NCI-H2227 (cell line): ENCODE measurements around the gene PSMC3.

Source experiments
- DNase-seq: peaks from one replicate; lab custom pipeline; 2025; ENCODE audit not compliant: unreplicated experiment; lab: John Stamatoyannopoulos, UW

The PSMC3 gene

DNA sequence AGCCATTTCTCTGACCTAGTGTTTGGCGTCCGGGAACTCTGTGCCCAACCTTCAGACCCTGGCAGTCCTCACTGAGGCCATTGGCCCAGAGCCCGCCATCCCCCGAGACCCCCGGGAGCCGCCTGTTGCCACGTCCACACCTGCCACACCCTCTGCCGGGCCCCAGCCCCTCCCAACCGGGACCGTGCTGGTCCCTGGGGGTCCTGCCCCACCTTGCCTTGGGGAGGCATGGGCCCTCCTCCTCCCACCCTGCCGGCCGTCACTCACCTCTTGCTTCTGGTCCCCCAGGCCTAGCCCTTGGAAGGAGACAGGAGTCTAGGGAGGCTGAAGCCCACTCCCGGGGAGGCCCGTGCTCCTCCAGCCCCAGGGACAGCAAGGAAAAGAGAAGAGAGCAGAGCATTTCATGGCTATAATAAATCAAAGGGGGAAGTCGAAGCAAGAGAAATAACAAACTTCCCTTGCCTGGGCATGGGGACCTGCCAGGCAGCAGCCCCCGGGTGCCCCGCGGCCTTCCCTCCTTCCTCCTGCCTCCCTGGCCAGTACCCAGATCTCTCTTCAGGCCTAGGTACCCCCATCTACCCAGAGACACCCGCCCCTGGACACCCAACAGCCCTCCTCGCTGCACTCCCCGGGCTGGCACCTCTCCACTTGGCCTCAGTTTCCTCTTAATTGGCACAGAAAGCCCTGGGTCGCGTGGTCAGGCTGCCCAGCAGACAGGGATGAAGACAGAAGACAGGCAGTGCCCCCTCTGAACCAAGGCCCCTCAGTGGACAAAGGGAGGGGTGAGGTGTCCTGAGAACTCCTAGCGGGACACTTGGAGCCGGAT, 30.8 kb downstream of the PSMC3 start:
- DNase-seq: no peak

- no peak for DNase-seq
Observed at GRCh38 chr11:47394322-47395222, 31.7 kb downstream of the PSMC3 start.

- DNase-seq: no peak
Observed at GRCh38 chr11:47394050-47394321, 32.3 kb downstream of the PSMC3 start.

DNA sequence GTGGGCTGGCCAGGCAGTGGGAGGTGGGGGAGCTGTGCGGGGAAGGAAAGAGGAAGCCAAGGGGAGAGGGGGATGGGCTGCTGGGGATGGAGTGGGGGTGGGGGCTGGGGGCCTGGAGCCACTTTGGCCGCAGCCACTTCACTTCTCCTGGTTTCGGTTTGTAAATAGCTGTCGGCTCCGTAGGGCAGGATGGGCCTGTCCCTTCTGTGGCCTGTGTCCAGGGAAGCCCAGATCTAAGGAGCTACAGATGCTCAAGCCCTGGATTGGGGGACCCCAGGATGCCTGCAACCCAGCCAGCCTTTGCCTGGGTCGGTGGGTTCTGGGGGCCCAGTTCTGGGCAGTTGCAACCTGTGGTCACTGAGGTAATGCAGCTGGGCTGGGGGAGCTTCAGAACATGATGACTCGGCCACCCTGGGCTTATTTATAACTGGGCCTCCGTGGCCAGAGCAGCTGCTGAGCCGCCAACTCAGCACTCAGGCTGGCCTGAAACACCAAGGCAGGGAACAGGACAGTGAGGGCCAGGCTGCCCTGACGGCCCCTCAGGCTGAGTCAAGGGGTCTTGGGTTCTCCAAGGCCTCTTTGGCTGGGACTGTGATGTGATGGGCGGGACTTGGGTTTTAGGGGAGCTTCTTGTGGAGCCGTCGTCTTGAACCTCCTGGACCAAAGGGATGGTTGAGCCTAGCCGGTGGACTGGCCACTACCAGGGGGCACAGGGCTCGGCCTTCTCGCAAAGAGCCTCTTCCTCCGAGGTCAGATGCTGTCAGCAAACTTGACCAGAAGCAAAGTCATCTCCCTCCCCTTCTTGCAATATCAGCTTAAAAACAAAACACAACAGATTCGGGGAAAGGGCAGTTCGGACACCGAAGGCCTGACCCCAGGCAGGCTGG, 32.8 kb downstream of the PSMC3 start:
- no peak for DNase-seq

DNA sequence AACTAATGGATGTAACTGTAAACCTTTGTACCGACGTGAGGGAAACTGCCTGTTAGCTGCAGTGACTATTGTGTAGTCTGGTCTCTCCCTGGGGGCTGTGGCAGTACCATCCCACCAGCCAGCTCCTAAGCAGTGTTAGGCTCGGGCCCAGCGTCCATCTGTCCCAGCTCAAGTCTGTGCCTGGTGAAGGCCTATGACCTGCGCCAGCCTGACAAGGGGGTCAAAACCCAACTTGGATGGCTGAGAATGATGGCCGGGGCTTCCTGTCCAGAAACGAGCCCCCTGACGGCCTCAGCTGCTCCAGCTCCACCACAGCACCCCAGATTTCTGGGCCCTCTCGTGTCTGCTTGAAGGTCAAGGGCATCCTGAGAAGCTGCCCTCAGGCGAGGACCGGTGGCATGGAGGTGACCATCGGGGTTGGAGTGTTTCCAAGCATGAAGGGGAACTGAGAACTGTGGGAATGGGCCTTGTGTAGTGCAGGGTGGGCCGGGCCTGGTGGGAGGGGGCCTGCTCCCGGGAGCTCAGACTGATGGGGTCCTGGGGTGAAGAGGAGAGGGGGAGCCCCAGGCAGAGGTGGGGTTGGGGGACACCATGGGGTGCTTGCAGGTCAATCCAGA, 33.6 kb downstream of the PSMC3 start:
- no peak for DNase-seq

- no peak for DNase-seq
Observed at GRCh38 chr11:47391711-47392432, 34.4 kb downstream of the PSMC3 start.

GRCh38 chr11:47391077-47391583, 35.1 kb downstream of the PSMC3 start:
- DNase-seq: no peak

DNA sequence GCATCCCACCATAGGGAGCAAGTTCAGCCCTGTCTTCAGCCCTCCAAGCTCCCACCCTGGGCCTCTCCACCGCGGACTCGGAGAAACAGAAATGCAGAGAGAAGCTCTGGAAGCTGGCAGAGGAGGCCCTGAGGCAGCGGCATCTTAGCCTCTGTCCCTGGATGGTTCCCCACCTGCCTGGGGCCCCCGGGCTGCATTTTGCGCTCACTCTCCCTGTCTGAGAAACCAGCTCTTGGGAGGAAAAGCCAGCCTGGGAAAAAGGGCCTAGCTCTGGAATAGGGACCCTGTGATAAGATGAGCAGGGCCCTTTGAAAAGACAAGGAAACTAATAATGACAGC, 35.8 kb downstream of the PSMC3 start:
- no peak for DNase-seq

- DNase-seq: no peak
Observed at GRCh38 chr11:47389577-47390421, 36.4 kb downstream of the PSMC3 start.

DNA sequence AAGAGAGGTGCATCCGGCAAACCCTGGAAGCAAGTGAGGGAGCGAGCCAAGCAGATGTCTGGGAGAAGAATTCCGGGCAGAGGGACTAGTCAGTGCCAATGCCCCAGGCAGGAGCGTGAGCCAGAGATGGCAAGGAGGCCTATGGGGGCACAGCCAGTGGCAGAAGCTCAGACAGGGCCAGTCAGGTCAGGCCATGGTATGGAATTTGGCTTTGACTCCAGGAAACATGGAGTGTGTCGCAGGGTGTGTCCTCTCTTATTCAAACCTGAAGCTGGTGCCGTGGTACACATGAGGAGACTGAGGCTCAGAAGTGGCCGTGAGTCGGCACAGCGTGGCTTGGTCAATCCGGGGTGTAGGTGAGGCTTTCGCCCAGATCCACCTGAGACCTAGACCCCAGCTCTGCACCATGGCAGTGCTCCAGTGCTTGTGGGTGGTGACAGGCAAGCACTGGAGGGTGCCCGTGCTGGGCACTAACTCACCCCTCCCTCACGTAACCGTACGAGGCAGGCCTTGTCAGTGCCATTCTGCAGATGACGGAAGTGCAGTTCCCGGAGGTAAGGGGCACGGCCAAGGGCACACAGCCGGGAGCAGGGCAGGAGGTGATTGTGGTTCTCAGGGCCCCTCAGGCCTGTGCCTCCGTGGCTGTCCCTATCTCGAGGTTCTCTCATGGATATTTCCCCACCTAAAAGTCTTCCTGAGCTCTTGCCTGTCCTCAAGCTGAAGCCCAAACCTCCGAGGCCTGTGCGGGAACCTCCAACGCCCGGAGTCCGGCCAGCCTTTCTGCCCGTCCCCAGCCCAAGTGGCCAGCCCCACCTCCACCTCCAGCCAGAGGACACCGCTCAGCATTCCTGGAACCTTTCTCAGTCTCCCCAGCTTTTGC, 37.3 kb downstream of the PSMC3 start:
- no peak for DNase-seq

GRCh38 chr11:47387944-47388696, 38.1 kb downstream of the PSMC3 start:
- no peak for DNase-seq

DNA sequence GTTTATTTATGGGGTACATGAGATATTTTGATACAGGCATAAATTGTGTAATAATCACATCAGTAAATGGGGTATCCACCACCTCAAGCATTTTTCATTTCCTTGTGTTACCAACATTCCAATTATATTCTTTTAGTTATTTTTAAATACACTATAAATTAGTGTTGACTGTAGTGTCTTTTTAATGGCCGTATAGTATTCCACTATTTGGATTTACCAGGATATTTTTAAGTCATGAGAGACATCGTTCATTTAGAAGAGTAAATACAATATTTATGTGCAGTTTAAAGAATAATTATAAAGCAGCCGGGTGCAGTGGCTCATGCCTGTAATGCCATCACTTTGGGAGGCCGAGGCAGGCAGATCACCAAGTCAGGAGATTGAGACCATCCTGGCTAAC, 41.7 kb downstream of the PSMC3 start:
- no peak for DNase-seq

GRCh38 chr11:47383071-47383470, 43.2 kb downstream of the PSMC3 start:
- DNase-seq: no peak

GRCh38 chr11:47380078-47380477, 46.2 kb downstream of the PSMC3 start:
- DNase-seq: no peak

DNA sequence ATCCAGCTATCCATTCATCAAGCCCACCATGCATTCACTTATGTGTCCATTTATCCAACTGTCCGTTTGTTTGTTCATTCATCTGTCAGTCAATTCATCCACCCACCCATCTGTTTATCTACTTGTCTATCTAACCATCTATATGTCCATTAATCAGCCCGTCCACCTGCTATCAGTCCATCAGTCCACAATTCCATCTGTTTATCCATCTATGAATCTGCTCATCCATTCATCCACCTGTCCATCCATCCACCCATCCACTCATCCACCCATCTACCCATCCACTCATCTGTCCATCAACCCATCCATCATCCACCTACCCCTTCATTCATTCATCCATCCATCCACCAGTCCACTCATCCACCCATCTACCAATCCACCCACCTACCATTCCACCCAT, 46.9 kb downstream of the PSMC3 start:
- DNase-seq: no peak

GRCh38 chr11:47378836-47379170, 47.4 kb downstream of the PSMC3 start:
- DNase-seq: no peak

- no peak for DNase-seq
Observed at GRCh38 chr11:47378010-47378835, 48.0 kb downstream of the PSMC3 start, which contains the start of gene SPI1. Gene SPI1 (minus strand): TSS chr11:47378547. CDS start chr11:47378353, 194 bp downstream.
